ENCODE measurements around the gene CREBBP.

Gene CREBBP

GRCh38 chr16:3830625-3831254 lies 49.8 kb downstream of the CREBBP start:
- DNase-seq, result no peak
- H3K4me3 ChIP-seq (ENCODE audit: low read depth, low read length), result no peak overlapping the region
- peaks cover 26% of the 10 kb centered on the region for H3K36me3 ChIP-seq
- no peaks in the 10 kb centered on the region for H3K27me3 ChIP-seq (ENCODE audit: insufficient read depth, low read depth, severe bottlenecking)
- peaks cover 3% of the 10 kb centered on the region for H3K9me3 ChIP-seq (ENCODE audit: severe bottlenecking)
- no peak for TF ChIP-seq CTCF (IDR thresholded peaks at IDR 0.05; ENCODE audit: low read depth, low read length)
- no peak overlapping the region for H3K27ac ChIP-seq

- no peaks in the 10 kb centered on the region for H3K27me3 ChIP-seq (ENCODE audit: insufficient read depth, low read depth, severe bottlenecking)
- TF ChIP-seq CTCF (IDR thresholded peaks at IDR 0.05; ENCODE audit: low read depth, low read length), result no peak
- no peak overlapping the region for H3K4me3 ChIP-seq (ENCODE audit: low read depth, low read length)
- DNase-seq, result no peak
- H3K9me3 ChIP-seq (ENCODE audit: severe bottlenecking), result peaks cover 3% of the 10 kb centered on the region
- peaks cover 26% of the 10 kb centered on the region for H3K36me3 ChIP-seq
- H3K27ac ChIP-seq, result no peak overlapping the region
Measured at GRCh38 chr16:3829631-3830536, 50.6 kb downstream of the CREBBP start.

GRCh38 chr16:3825940-3826339 lies 54.6 kb downstream of the CREBBP start:
- TF ChIP-seq CTCF (IDR thresholded peaks at IDR 0.05; ENCODE audit: low read depth, low read length), result no peak
- Histone ChIP-seq H3K27me3 (ENCODE audit: insufficient read depth, low read depth, severe bottlenecking) (no peaks in the 10 kb centered on the region), H3K36me3 (peaks cover 11% of the 10 kb centered on the region), H3K27ac (no peak overlapping the region), H3K9me3 (ENCODE audit: severe bottlenecking) (no peaks in the 10 kb centered on the region), H3K4me3 (ENCODE audit: low read depth, low read length) (no peak overlapping the region)
- DNase-seq, result no peak

- no peak for TF ChIP-seq CTCF (IDR thresholded peaks at IDR 0.05; ENCODE audit: low read depth, low read length)
- no peak overlapping the region for H3K27ac ChIP-seq
- DNase-seq, result no peak
Measured at GRCh38 chr16:3825103-3825502, 55.4 kb downstream of the CREBBP start.

GRCh38 chr16:3824121-3824795 lies 56.3 kb downstream of the CREBBP start:
- no peak for DNase-seq
- Histone ChIP-seq H3K36me3 (peaks cover 11% of the 10 kb centered on the region), H3K27me3 (ENCODE audit: insufficient read depth, low read depth, severe bottlenecking) (no peaks in the 10 kb centered on the region), H3K27ac (no peak overlapping the region), H3K9me3 (ENCODE audit: severe bottlenecking) (no peaks in the 10 kb centered on the region), H3K4me3 (ENCODE audit: low read depth, low read length) (no peak overlapping the region)
- TF ChIP-seq CTCF (IDR thresholded peaks at IDR 0.05; ENCODE audit: low read depth, low read length), result no peak

More at GRCh38 chr16:3825103-3825502, 55.4 kb downstream of the CREBBP start:
- no peaks in the 10 kb centered on the region for H3K9me3 ChIP-seq (ENCODE audit: severe bottlenecking)
- H3K4me3 ChIP-seq (ENCODE audit: low read depth, low read length), result no peak overlapping the region
- no peaks in the 10 kb centered on the region for H3K27me3 ChIP-seq (ENCODE audit: insufficient read depth, low read depth, severe bottlenecking)
- H3K36me3 ChIP-seq, result peaks cover 11% of the 10 kb centered on the region

Data from WERI-Rb-1 (cell line).